SK-N-SH (cell line): ENCODE results near the gene AP1M2. TPM values are rescaled to one million over a fixed set of nuclear protein-coding genes. Genes with fewer than 3 reads are reported as not detected.
A peak's percentile ranks its signal among the peaks of the same experiment; 100 is the strongest.

Source experiments
- CTCF ChIA-PET: fragments of 300-600, 350-600 bp; formaldehyde crosslinking; extraction: SDS; loops from one replicate; lab custom pipeline; 2021; lab: Yijun Ruan, JAX
- POLR2A ChIA-PET: fragments of 350-600 bp; sonication (Branson Sonifier 250); formaldehyde crosslinking; extraction: SDS; loops from one replicate; lab custom pipeline; 2020; ENCODE audit warnings: antibody characterized with exemption, inconsistent platforms; lab: Yijun Ruan, JAX
- DNase-seq: peaks from one replicate; pipeline ENCODE4 v3.0.0; 2012
- H2AFZ ChIP-seq: fragments of 200-600 bp; sonication (generic); 2 replicates; pipeline ENCODE4 v1.8.1; 2016; ENCODE audit warnings: antibody characterized with exemption, mild to moderate bottlenecking, low read depth
- H3F3A ChIP-seq: fragments of 200-600 bp; sonication (generic); replicated peaks from 2 replicates; pipeline ENCODE3; 2016; ENCODE audit warnings: antibody characterized with exemption, mild to moderate bottlenecking; ENCODE audit not compliant: insufficient read depth
- H3K27ac ChIP-seq, 2 experiments: fragments of 200-500 bp in 1 of 2; fragments of 200-600 bp in 1 of 2; sonication (Bioruptor generic) in 1 of 2; sonication (generic), shearing (Covaris generic) in 1 of 2; 2 replicates each; pipeline versions ENCODE4 v1.5.1 to v1.6.1; 2014 to 2016; ENCODE audit warnings: low read depth in 2 of 2, inconsistent platforms in 1 of 2, low read length in 1 of 2, mild to moderate bottlenecking in 1 of 2, mixed read lengths in 1 of 2
- H3K27me3 ChIP-seq: fragments of 200-600 bp; sonication (generic), shearing (Covaris generic); 2 replicates; pipeline ENCODE4 v1.6.1; 2016; ENCODE audit warnings: mixed run types; ENCODE audit not compliant: insufficient read depth
- H3K36me3 ChIP-seq, 2 experiments: fragments of 200-500 bp in 1 of 2; fragments of 200-600 bp in 1 of 2; sonication (Bioruptor generic) in 1 of 2; sonication (generic) in 1 of 2; replicated peaks in 1 of 2; 2 replicates each; pipeline versions ENCODE3 to v1.5.1; 2014 to 2016; ENCODE audit warnings: low read length in 1 of 2, mild to moderate bottlenecking in 1 of 2; ENCODE audit not compliant: insufficient read depth in 2 of 2, control insufficient read depth in 1 of 2
- H3K4me1 ChIP-seq, 2 experiments: fragments of 200-500 bp in 1 of 2; fragments of 200-600 bp in 1 of 2; sonication (Bioruptor generic) in 1 of 2; sonication (generic), shearing (Covaris generic) in 1 of 2; 2 replicates each; pipeline versions ENCODE4 v1.5.1 to v1.6.1; 2014 to 2016; ENCODE audit warnings: low read depth in 1 of 2, low read length in 1 of 2, mixed run types in 1 of 2; ENCODE audit not compliant: insufficient read depth in 2 of 2, control insufficient read depth in 1 of 2
- H3K4me2 ChIP-seq: fragments of 200-600 bp; sonication (generic), shearing (Covaris generic); 2 replicates; pipeline ENCODE4 v1.6.1; 2017; ENCODE audit warnings: mixed run types
- H3K4me3 ChIP-seq, 2 experiments: fragments of 200-500 bp in 1 of 2; fragments of 200-600 bp in 1 of 2; sonication (Bioruptor generic) in 1 of 2; sonication (generic), shearing (Covaris generic) in 1 of 2; 2 replicates each; pipeline versions ENCODE4 v1.5.1 to v1.8.1; 2014 to 2016; ENCODE audit warnings: low read depth in 2 of 2, inconsistent platforms in 1 of 2, low read length in 1 of 2, mild to moderate bottlenecking in 1 of 2, mixed read lengths in 1 of 2, moderate library complexity in 1 of 2
- H3K79me2 ChIP-seq: fragments of 200-600 bp; sonication (generic); 2 replicates; pipeline ENCODE4 v1.8.1; 2017; ENCODE audit warnings: mild to moderate bottlenecking; ENCODE audit not compliant: insufficient read depth
- H3K9ac ChIP-seq: fragments of 200-600 bp; sonication (generic); 2 replicates; pipeline ENCODE4 v1.6.1; 2017; ENCODE audit warnings: mixed run types
- H3K9me2 ChIP-seq: fragments of 200-600 bp; sonication (generic); 2 replicates; pipeline ENCODE4 v1.6.1; 2017; ENCODE audit warnings: mixed run types
- H3K9me3 ChIP-seq: fragments of 200-600 bp; sonication (generic); 2 replicates; pipeline ENCODE4 v1.6.1; 2017; ENCODE audit warnings: mixed run types, mild to moderate bottlenecking, moderate library complexity
- H4K20me1 ChIP-seq: fragments of 200-600 bp; sonication (generic); 2 replicates; pipeline ENCODE4 v1.6.1; 2017; ENCODE audit warnings: mild to moderate bottlenecking, mixed run types; ENCODE audit not compliant: insufficient read depth
- CHD2 ChIP-seq: fragments of 150-350 bp; IDR thresholded peaks from 2 replicates; pipeline ENCODE4 v1.6.1; 2018; ENCODE audit warnings: low read length; ENCODE audit not compliant: partially characterized antibody
- EP300 ChIP-seq, 2 experiments: IDR thresholded peaks; 2 replicates each; pipeline versions ENCODE4 v1.4.0 to v1.6.1; 2012; ENCODE audit warnings: borderline replicate concordance in 1 of 2, low read depth in 1 of 2, low read length in 1 of 2
- EZH2phosphoT487 ChIP-seq: fragments of 200-600 bp; sonication (generic); IDR thresholded peaks from 2 replicates; pipeline ENCODE4 v1.6.1; 2017; ENCODE audit warnings: low read depth, mixed run types, mild to moderate bottlenecking, antibody characterized with exemption, moderate library complexity, borderline replicate concordance
- FOSL2 ChIP-seq: IDR thresholded peaks from 2 replicates; pipeline ENCODE4 v1.4.0; 2012; ENCODE audit warnings: low read depth, mild to moderate bottlenecking, moderate library complexity, borderline replicate concordance
- FOXJ3 ChIP-seq: sonication (generic); formaldehyde crosslinking; IDR thresholded peaks from 2 replicates; pipeline ENCODE4 v1.5.1; 2020; ENCODE audit warnings: mild to moderate bottlenecking, missing genetic modification reagents
- FOXM1 ChIP-seq: IDR thresholded peaks from 2 replicates; pipeline ENCODE4 v1.4.0; 2012; ENCODE audit warnings: low read depth, mild to moderate bottlenecking
- GABPA ChIP-seq: IDR thresholded peaks from 2 replicates; pipeline ENCODE4 v1.4.0; 2012; ENCODE audit warnings: low read depth, mild to moderate bottlenecking
- JUND ChIP-seq: IDR thresholded peaks from 2 replicates; pipeline ENCODE4 v1.4.0; 2012
- NFIC ChIP-seq: IDR thresholded peaks from 2 replicates; pipeline ENCODE4 v1.4.0; 2012; ENCODE audit warnings: borderline replicate concordance
- POLR2AphosphoS5 ChIP-seq: IDR thresholded peaks from 2 replicates; pipeline ENCODE4 v1.6.1; 2012; ENCODE audit warnings: low read depth, low read length
- TAF1 ChIP-seq: IDR thresholded peaks from 2 replicates; pipeline ENCODE4 v1.6.1; 2012; ENCODE audit warnings: low read depth, mild to moderate bottlenecking, low read length, moderate library complexity, borderline replicate concordance
- TEAD4 ChIP-seq: IDR thresholded peaks from 2 replicates; pipeline ENCODE4 v1.4.0; 2012; ENCODE audit warnings: mild to moderate bottlenecking, borderline replicate concordance; ENCODE audit not compliant: insufficient read depth
- YY1 ChIP-seq: IDR thresholded peaks from 2 replicates; pipeline ENCODE4 v1.4.0; 2012; ENCODE audit warnings: low read depth, mild to moderate bottlenecking
- WGBS: methylation state at CpG from one replicate; pipeline ENCODE4 v1.1.6; 2017; ENCODE audit warnings: low lambda C conversion rate; 5-methylcytosine and 5-hydroxymethylcytosine counted together
- polyA plus RNA-seq, 3 experiments: library from polyadenylated mRNA; depleted of rRNA; stranded (reverse); fragments of >200 nt; gene quantifications; 2 replicates each; pipeline ENCODE4 v1.2.3, GENCODE V29; 2012
- TF ChIP-seq, protein P1 (sequence below): IDR thresholded peaks from 2 replicates; pipeline ENCODE4 v1.4.0; 2012; ENCODE audit warnings: low read depth, borderline replicate concordance
- TF ChIP-seq, protein P2 (sequence below): IDR thresholded peaks from 2 replicates; pipeline ENCODE4; 2012

Gene AP1M2
- polyA plus RNA-seq, 1 of the 3 experiments (the other 2 are of a cell fraction): 0.30 TPM

DNA sequence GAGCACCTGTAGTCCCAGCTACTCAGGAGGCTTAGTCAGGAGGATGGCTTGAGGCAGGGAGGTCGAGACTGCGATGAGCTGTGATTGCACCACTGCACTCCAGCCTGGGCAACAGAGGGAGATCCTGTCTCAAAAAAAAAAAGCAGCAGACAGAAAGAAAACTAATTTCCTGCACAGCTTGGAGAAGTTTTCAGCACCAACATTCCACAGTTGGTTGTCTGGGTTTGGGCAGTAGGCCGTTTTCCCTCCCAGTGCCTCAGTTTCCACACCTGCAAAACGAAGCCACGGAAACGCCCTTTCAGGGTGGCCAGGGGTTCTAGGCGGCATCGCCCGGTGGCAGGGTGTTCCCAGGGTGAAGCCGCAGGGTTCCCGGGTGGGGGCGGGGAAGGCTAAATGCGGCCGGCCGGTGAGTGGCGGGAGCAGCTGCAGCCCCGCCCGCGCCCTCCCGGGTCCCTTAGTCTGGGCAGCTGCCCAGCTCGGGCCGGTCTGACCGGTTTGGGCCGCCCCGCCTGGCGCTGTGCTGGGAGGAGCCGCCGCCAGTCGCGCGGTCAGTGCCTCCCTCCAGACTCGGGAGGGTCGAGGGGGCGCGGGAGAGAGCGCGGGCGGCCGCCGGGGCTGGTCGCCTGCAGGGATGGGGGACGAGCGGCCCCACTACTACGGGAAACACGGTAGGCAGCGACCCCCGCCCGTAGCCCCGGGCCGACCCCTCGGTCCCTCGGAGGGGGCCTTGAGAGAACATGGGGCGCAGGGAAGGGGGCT is 38.1 kb upstream of the AP1M2 start, which contains the start of gene SLC44A2 (continued):
- no peak for TF ChIP-seq TEAD4
- no peak for TF ChIP-seq JUND
- TF ChIP-seq FOSL2: no peak
- TF ChIP-seq YY1: no peak
- peak in 1 of 2 experiments; percentile 30; a peak in 1 of 4 replicates for TF ChIP-seq EP300 (IDR thresholded peaks at IDR 0.05; ENCODE audit: borderline replicate concordance in 1 of 2, low read depth in 1 of 2, low read length in 1 of 2)
- TF ChIP-seq EZH2phosphoT487: no peak
- TF ChIP-seq CHD2: no peak
- TF ChIP-seq, protein P1, sequence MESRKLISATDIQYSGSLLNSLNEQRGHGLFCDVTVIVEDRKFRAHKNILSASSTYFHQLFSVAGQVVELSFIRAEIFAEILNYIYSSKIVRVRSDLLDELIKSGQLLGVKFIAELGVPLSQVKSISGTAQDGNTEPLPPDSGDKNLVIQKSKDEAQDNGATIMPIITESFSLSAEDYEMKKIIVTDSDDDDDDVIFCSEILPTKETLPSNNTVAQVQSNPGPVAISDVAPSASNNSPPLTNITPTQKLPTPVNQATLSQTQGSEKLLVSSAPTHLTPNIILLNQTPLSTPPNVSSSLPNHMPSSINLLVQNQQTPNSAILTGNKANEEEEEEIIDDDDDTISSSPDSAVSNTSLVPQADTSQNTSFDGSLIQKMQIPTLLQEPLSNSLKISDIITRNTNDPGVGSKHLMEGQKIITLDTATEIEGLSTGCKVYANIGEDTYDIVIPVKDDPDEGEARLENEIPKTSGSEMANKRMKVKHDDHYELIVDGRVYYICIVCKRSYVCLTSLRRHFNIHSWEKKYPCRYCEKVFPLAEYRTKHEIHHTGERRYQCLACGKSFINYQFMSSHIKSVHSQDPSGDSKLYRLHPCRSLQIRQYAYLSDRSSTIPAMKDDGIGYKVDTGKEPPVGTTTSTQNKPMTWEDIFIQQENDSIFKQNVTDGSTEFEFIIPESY: no peak
- TF ChIP-seq FOXJ3 (CRISPR knock-in tag): no peak
- 0 out of 2 replicates have a peak, but pooled peaks have one; percentile 15 for TF ChIP-seq NFIC
- TF ChIP-seq FOXM1: no peak
- peak; percentile 50; the same call in 1 of the 2 replicates for TF ChIP-seq TAF1
- TF ChIP-seq POLR2AphosphoS5: 0 out of 2 replicates have a peak, but pooled peaks have one; percentile 52

DNA sequence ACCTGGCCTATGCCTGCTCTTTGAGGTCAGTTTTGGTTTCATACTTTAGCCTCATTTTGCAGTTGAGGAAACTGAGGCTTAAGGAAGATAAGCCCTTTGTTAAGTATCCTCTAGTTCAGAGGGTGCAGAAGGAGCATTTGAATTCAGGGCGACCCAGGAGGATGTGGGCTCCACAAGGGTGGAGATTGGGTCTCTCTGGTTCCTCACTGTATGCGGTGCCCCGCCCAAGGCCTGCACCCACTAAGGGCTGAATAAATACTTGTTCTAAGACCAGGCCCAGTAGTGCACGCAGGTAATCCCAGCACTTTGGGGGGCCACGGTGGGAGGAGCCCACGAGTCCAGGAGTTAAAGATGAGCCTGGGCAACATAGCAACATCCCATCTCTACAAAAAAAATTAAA is 37.5 kb upstream of the AP1M2 start:
- ChIA-PET POLR2A (interaction anchor here (0.6 kb wide), 1 partner anchor 753 kb away, joined by 3 read pairs; no protein-coding TSS in a partner anchor), CTCF (interaction anchor here (0.9 to 1.5 kb wide), 4 partner anchors 13 to 44 kb away, joined by 3 to 6 read pairs (median 4); no protein-coding TSS in a partner anchor)
- H3K9ac ChIP-seq: peak overlapping the region; percentile 81; the same call in 1 of the 2 replicates

More for the DNA sequence above, 37.5 kb upstream of the AP1M2 start:
- Histone ChIP-seq H3K27ac (no peak overlapping the region), H3K27me3 (no peaks in the 10 kb centered on the region), H3K9me3 (no peaks in the 10 kb centered on the region), H3K4me3 (peak overlapping the region in 1 of 2 experiments; percentile 77; a peak in 2 of 4 replicates), H3K79me2 (peaks cover 63% of the 10 kb centered on the region), H3K36me3 (peaks cover 4 to 15% of the 10 kb centered on the region in 2 experiments)
- TF ChIP-seq GABPA: no peak
- TF ChIP-seq, protein P2, sequence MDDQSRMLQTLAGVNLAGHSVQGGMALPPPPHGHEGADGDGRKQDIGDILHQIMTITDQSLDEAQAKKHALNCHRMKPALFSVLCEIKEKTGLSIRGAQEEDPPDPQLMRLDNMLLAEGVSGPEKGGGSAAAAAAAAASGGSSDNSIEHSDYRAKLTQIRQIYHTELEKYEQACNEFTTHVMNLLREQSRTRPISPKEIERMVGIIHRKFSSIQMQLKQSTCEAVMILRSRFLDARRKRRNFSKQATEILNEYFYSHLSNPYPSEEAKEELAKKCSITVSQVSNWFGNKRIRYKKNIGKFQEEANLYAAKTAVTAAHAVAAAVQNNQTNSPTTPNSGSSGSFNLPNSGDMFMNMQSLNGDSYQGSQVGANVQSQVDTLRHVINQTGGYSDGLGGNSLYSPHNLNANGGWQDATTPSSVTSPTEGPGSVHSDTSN: no peak
- TF ChIP-seq EP300 (IDR thresholded peaks at IDR 0.05; ENCODE audit: borderline replicate concordance in 1 of 2, low read depth in 1 of 2, low read length in 1 of 2): no peak
- TF ChIP-seq, all 33 proteins: peak for 0
- peak overlapping the region; percentile 83; the same call in 1 of the 2 replicates for H2AFZ ChIP-seq
- no peak for DNase-seq
- no peaks in the 10 kb centered on the region for H4K20me1 ChIP-seq
- H3F3A ChIP-seq: no peaks in the 10 kb centered on the region
- H3K4me1 ChIP-seq: peaks cover 0 to 3% of the 10 kb centered on the region in 2 experiments; a peak in 1 of 4 replicates
- H3K4me2 ChIP-seq: peak overlapping the region; percentile 94
- 98% methylated on average over 6 of the region's 6 CpGs for whole genome bisulfite sequencing
- H3K9me2 ChIP-seq: no peaks in the 10 kb centered on the region
